Suprapubic skin (tissue), 4 donors: ENCODE results near the gene SLC25A22.

Experiments used
- POLR2A ChIP-seq, 2 donors: fragments of 450-650 bp; IDR thresholded peaks; one replicate each; pipeline ENCODE4 v1.6.1; 2017; ENCODE audit warnings: antibody characterized with exemption in 2 of 2, mild to moderate bottlenecking in 2 of 2, moderate library complexity in 2 of 2
- POLR2AphosphoS5 ChIP-seq, 3 donors: sonication (generic); formaldehyde crosslinking; IDR thresholded peaks; one replicate each; pipeline ENCODE4 v1.6.1; 2017; ENCODE audit warnings: antibody characterized with exemption in 3 of 3
- TF ChIP-seq, protein P1 (sequence below), 2 donors: fragments of 200-600 bp in 1 of 2; fragments of 450-650 bp in 1 of 2; sonication (generic) in 1 of 2; IDR thresholded peaks; one replicate each; pipeline ENCODE4 v1.5.1; 2016 to 2019; ENCODE audit warnings: antibody characterized with exemption in 2 of 2, mild to moderate bottlenecking in 1 of 2, moderate library complexity in 1 of 2

DNA sequence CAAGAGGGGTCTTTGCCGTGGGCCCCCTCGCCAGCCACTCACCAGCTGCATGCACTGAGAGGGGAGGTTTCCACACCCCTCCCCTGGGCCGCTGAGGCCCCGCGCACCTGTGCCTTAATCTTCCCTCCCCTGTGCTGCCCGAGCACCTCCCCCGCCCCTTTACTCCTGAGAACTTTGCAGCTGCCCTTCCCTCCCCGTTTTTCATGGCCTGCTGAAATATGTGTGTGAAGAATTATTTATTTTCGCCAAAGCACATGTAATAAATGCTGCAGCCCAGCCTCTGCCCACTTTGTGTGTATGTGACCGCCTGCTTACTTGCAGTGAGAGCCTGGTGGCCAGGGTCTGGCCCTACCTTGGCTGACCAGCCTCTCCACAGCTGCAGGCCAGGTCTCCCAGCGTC, 26.9 kb upstream of the SLC25A22 start:
- TF ChIP-seq, protein P1, sequence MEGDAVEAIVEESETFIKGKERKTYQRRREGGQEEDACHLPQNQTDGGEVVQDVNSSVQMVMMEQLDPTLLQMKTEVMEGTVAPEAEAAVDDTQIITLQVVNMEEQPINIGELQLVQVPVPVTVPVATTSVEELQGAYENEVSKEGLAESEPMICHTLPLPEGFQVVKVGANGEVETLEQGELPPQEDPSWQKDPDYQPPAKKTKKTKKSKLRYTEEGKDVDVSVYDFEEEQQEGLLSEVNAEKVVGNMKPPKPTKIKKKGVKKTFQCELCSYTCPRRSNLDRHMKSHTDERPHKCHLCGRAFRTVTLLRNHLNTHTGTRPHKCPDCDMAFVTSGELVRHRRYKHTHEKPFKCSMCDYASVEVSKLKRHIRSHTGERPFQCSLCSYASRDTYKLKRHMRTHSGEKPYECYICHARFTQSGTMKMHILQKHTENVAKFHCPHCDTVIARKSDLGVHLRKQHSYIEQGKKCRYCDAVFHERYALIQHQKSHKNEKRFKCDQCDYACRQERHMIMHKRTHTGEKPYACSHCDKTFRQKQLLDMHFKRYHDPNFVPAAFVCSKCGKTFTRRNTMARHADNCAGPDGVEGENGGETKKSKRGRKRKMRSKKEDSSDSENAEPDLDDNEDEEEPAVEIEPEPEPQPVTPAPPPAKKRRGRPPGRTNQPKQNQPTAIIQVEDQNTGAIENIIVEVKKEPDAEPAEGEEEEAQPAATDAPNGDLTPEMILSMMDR (IDR thresholded peaks at IDR 0.05), result no peak
- no peak for TF ChIP-seq POLR2AphosphoS5 (IDR thresholded peaks at IDR 0.05)
- TF ChIP-seq POLR2A (IDR thresholded peaks at IDR 0.05), result no peak
